ENCODE data around the gene MAIP1. TPM values are rescaled to one million over a fixed set of nuclear protein-coding genes. Genes with fewer than 3 reads are reported as not detected.
A peak's percentile ranks its signal among the peaks of the same experiment; 100 is the strongest.

Gene MAIP1
- total and polyA plus RNA-seq, 2 of the 4 experiments (the other 2 are of a cell fraction): 14.2 to 16.8 TPM

GRCh38 chr2:199966405-199966804, 11.0 kb downstream of the MAIP1 start:
- Histone ChIP-seq H4K8ac (ENCODE audit: low read depth in 2 of 2, low read length in 2 of 2) (no peak overlapping the region), H3K27ac (ENCODE audit: insufficient read depth, low read length) (no peak overlapping the region), H4K5ac (ENCODE audit: low read depth, low read length) (no peak overlapping the region), H3K9me3 (ENCODE audit: control insufficient read depth, insufficient read depth, low read length) (no peaks in the 10 kb centered on the region), H2BK15ac (ENCODE audit: low read depth, low read length) (no peak overlapping the region), H4K20me1 (ENCODE audit: insufficient read depth, low read length) (no peaks in the 10 kb centered on the region), H3K36me3 (ENCODE audit: control insufficient read depth, insufficient read depth, low read length) (peaks cover 21% of the 10 kb centered on the region), H3K18ac (ENCODE audit: low read depth, low read length) (no peak overlapping the region), H3K23ac (ENCODE audit: low read depth, low read length) (no peak overlapping the region), H2BK5ac (ENCODE audit: low read depth, low read length, poor library complexity, severe bottlenecking) (no peak overlapping the region), H2AK5ac (ENCODE audit: low read depth, low read length) (no peak overlapping the region), H3K27me3 (ENCODE audit: control insufficient read depth, insufficient read depth, low read length) (no peaks in the 10 kb centered on the region), H3K9ac (ENCODE audit: low read depth, low read length) (no peak overlapping the region), H3K79me1 (ENCODE audit: low read depth in 1 of 2, low read length in 2 of 2) (peaks cover 0 to 7% of the 10 kb centered on the region in 2 experiments; a peak in 1 of 4 replicates), H3K56ac (ENCODE audit: extremely low read depth, insufficient read depth, low read length) (no peak overlapping the region), H3K4me1 (ENCODE audit: control insufficient read depth, insufficient read depth, low read length) (no peaks in the 10 kb centered on the region), H2AFZ (replicated peaks; ENCODE audit: low read length, poor library complexity) (no peak overlapping the region), H3K4ac (ENCODE audit: low read depth, low read length) (no peak overlapping the region), H2BK120ac (ENCODE audit: low read depth, low read length) (no peak overlapping the region), H4K91ac (ENCODE audit: insufficient read depth, low read depth, low read length) (no peak overlapping the region), H2AK9ac (replicated peaks; ENCODE audit: low read depth, low read length, poor library complexity) (no peak overlapping the region), H3K4me2 (ENCODE audit: low read depth, low read length) (no peak overlapping the region), H2BK20ac (ENCODE audit: low read depth, low read length) (no peak overlapping the region), H3K9me1 (ENCODE audit: insufficient read depth, low read length) (no peaks in the 10 kb centered on the region), H3K14ac (replicated peaks; ENCODE audit: low read depth, low read length) (no peak overlapping the region), H3K4me3 (ENCODE audit: insufficient read depth, low read depth, low read length) (no peak overlapping the region)
- TF ChIP-seq CEBPB (IDR thresholded peaks at IDR 0.05; ENCODE audit: low read depth, low read length) (peak; percentile 69), FOS (IDR thresholded peaks at IDR 0.05; ENCODE audit: low read depth, low read length) (no peak)
- DNase-seq (no peak), ATAC-seq (ENCODE audit: low read depth) (no peak)
- intact Hi-C loops (cut with micrococcal nuclease): no loop called here
- WGBS, 2 experiments (ENCODE audit: extremely low coverage in 2 of 2, insufficient read length in 1 of 2): no CpG with 5 or more reads among the region's 2 CpGs
- in situ Hi-C loops (cut with MboI; ENCODE audit: low sequenced_read_pairs): no loop called here
- CTCF ChIA-PET: no interaction called here
- BruUV-seq (replicated peaks): no TSS peak
- dilution Hi-C loops (cut with HindIII; ENCODE audit: low sequenced_read_pairs, unreplicated experiment): no loop called here
- POLR2A ChIA-PET (ENCODE audit: unreplicated experiment): no interaction called here
